ENCODE results near the gene RALGPS1. TPM values are rescaled to one million over a fixed set of nuclear protein-coding genes. Genes with fewer than 3 reads are reported as not detected.

Gene RALGPS1
- total and polyA plus RNA-seq, 2 of the 13 experiments (the other 11 are each of a cell fraction or from before 2014, with no cell fraction given), result 3.7 to 6.5 TPM

DNA sequence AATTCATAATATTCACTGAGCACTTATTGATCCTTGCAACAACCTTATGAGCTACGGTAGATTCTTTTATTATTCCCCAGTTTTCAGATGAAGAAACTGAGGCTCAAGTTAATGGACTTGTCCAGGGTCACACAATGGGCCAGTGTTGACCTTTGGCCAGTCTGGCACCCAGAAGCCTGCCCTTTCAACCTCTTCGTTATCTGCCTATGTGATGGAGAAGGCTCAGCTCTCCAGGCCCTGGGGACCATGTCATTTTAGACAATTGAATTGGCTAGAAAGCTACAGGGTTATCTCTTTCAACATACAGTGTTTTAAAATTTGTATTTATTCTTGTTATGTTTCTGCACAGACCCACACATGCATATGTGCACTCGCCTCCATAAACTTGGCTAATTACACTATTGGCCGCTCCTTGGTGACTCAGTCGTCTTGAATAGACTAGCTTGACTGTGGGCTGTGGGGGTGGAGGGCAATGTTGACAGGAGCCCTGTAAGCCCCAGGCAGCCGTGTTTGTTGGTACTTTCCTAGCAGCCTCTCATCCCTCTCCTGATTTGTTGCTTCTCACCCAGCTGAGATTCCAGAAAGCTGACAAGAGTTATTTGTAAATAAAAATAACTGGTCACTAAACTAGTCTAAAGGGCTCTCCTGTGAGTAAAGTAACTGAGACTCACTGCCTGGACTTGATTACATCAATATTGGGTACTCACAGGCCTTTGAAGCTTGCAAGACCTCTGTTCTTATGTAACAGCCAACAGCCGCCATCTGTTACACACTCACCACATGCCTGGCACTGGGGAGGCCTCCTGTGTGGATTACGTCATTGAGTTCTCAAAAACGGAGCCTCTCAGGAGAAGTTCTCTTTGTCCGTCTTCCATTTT lies 216.3 kb downstream of the RALGPS1 start:
- peak; percentile 19; the same call in 2 of the 3 replicates for ATAC-seq
- intact Hi-C loops (cut with micrococcal nuclease; ENCODE audit: unreplicated experiment), result no loop called here
- TF ChIP-seq PRDM10 (CRISPR knock-in tag; IDR thresholded peaks at IDR 0.05; ENCODE audit: low read depth), result peak; percentile 51; the same call in 1 of the 2 replicates
- no peak for TF ChIP-seq ZNF777 (CRISPR knock-in tag; IDR thresholded peaks at IDR 0.05)
- TF ChIP-seq CEBPB (IDR thresholded peaks at IDR 0.05; ENCODE audit: borderline replicate concordance, low read depth, low read length), result peak; percentile 11; the same call in 1 of the 2 replicates
- TF ChIP-seq AHDC1 (CRISPR knock-in tag; IDR thresholded peaks at IDR 0.05; ENCODE audit: borderline replicate concordance), result 0 out of 2 replicates have a peak, but pooled peaks have one; percentile 14
- TF ChIP-seq TFAP4 (IDR thresholded peaks at IDR 0.05; ENCODE audit: borderline replicate concordance, low read depth), result peak; percentile 30; the same call in 1 of the 2 replicates
- peak; percentile 44 for TF ChIP-seq HDAC1 (CRISPR knock-in tag; IDR thresholded peaks at IDR 0.05)
- peak; percentile 71 for TF ChIP-seq CREB1 (IDR thresholded peaks at IDR 0.05)
- TF ChIP-seq CREB1 (CRISPR knock-in tag; IDR thresholded peaks at IDR 0.05), result no peak
- peak; percentile 64; the same call in 1 of the 2 replicates for TF ChIP-seq RARA (CRISPR knock-in tag; IDR thresholded peaks at IDR 0.05)
- peak; percentile 12; the same call in 1 of the 2 replicates for TF ChIP-seq GATAD2A (CRISPR knock-in tag; IDR thresholded peaks at IDR 0.05)
- 0 out of 2 replicates have a peak, but pooled peaks have one; percentile 33 for TF ChIP-seq FOXK1 (CRISPR knock-in tag; IDR thresholded peaks at IDR 0.05; ENCODE audit: borderline replicate concordance, low read depth)
- TF ChIP-seq JDP2 (CRISPR knock-in tag; IDR thresholded peaks at IDR 0.05; ENCODE audit: borderline replicate concordance), result no peak
- TF ChIP-seq ATF7 (IDR thresholded peaks at IDR 0.05), result peak; percentile 97
- TF ChIP-seq ATF7 (CRISPR knock-in tag; IDR thresholded peaks at IDR 0.05), result no peak

More for the DNA sequence above, 216.3 kb downstream of the RALGPS1 start:
- ChIA-PET POLR2A (interaction anchor here (1.3 kb wide), 1 partner anchor 8 kb away, joined by 5 read pairs; no protein-coding TSS in a partner anchor), CTCF (ENCODE audit: low intra/inter-chr PET ratio, low total read pairs) (no interaction called here)
- DNase-seq (ENCODE audit: low spot score) (peak; percentile 40), FAIRE-seq (no peak)
- H3K4me2 ChIP-seq (ENCODE audit: low read depth, low read length), result peak overlapping the region; percentile 60
- no peak overlapping the region for H3K27ac ChIP-seq (ENCODE audit: extremely low read length, insufficient read depth, low read length)
- H3K4me3 ChIP-seq (replicated peaks in 1 of 3; ENCODE audit: insufficient read depth in 1 of 3, low read depth in 2 of 3, low read length in 3 of 3), result no peak overlapping the region; a peak in 1 of 6 replicates
- H2AFZ ChIP-seq (ENCODE audit: low read length), result peak overlapping the region; percentile 78
- no peaks in the 10 kb centered on the region for H3K36me3 ChIP-seq (replicated peaks in 1 of 2; ENCODE audit: control insufficient read depth in 1 of 2, insufficient read depth in 2 of 2, low read length in 2 of 2)
- WGBS (ENCODE audit: low lambda C conversion rate), result 27% methylated on average over 7 of the region's 10 CpGs
- H3K4me1 ChIP-seq (ENCODE audit: insufficient read depth, low read length), result peaks cover 49% of the 10 kb centered on the region
- no peak overlapping the region for H3K9ac ChIP-seq (ENCODE audit: insufficient read depth, low read depth, low read length)
- H3K27me3 ChIP-seq (ENCODE audit: control insufficient read depth in 1 of 2, insufficient read depth in 2 of 2, low read length in 2 of 2), result no peaks in the 10 kb centered on the region; a peak in 1 of 5 replicates
- no peaks in the 10 kb centered on the region for H4K20me1 ChIP-seq (ENCODE audit: insufficient read depth, low read length)
- H3K79me2 ChIP-seq (ENCODE audit: insufficient read depth, low read length), result no peaks in the 10 kb centered on the region
- no TSS peak for BruUV-seq (replicated peaks)
- H3K9me3 ChIP-seq (ENCODE audit: low read length), result no peaks in the 10 kb centered on the region
- in situ Hi-C loops (cut with HindIII; ENCODE audit: extremely low pct_ligation_motif_present, low pct_unique_long_range_greater_than_20kb), result no loop called here

Data from HepG2 (cell line).